Left renal cortex interstitium (tissue), 4 donors: ENCODE results near the gene ZNF324B. TPM values are rescaled to one million over a fixed set of nuclear protein-coding genes. Genes with fewer than 3 reads are reported as not detected.
"Not testable (repeated sequence)": the region's sequence is repeated elsewhere in the genome, so short reads cannot be mapped to it uniquely, and the experiment has no call there.

Experiments
- DNase-seq, 4 donors: peaks; one replicate each; pipeline ENCODE4 v3.0.0-alpha.2; 2013; ENCODE audit warnings: low read depth in 4 of 4, low spot score in 2 of 4, missing footprints in 1 of 4
- polyA plus RNA-seq, 4 donors: library from polyadenylated mRNA; unstranded; fragments of 120-200 nt; gene quantifications; one replicate each; pipeline ENCODE4 v1.2.1, GENCODE V29; 2013; ENCODE audit not compliant: insufficient read length in 4 of 4

The ZNF324B gene
- polyA plus RNA-seq = 1 to 10 TPM; 4.5 to 7.0 (median 5.6) TPM

DNA sequence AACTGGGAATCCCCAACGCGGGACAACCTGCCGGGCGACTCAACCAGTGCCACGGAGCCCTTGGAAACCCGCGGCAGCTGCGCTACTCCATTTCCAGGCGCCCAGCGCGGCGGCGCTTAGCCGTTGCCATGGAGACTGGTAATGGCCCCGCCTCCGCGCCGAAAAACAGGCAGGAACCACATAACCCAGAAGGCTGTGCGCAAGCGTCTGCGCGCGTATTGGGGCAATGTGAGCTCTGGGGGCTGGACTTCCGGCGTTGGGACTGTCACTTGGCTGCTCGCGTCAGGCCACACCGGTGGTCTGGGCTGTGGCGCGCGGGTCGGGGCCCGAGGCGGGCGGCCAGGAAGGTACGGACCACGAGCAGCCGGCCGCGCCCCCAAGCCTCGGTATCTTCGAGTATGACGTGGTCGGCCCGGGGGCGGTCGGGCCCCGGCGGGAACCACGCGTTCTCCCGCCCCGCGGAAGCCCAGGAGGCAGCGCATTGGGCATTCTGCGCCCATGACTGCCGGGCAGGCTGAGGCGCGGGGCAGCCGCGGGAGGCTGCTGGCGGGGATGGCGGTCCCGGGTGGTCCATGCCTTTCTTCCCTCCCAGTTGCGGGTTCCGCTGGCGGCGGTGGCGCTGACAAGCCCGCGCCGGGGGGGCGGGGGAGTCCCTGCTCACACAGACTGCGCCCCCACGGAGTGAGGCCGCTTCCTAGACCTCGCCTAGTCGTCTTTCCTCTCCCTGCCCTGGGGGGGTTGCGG lies at the start of gene ZNF324B:
TSS of gene ZNF324B (plus strand) at position 265 of the 744 bp plus-strand sequence. CDS start 2,080 bp downstream, outside the sequence.
- peak; percentile 80 to 97 (median 88) for DNase-seq

DNA sequence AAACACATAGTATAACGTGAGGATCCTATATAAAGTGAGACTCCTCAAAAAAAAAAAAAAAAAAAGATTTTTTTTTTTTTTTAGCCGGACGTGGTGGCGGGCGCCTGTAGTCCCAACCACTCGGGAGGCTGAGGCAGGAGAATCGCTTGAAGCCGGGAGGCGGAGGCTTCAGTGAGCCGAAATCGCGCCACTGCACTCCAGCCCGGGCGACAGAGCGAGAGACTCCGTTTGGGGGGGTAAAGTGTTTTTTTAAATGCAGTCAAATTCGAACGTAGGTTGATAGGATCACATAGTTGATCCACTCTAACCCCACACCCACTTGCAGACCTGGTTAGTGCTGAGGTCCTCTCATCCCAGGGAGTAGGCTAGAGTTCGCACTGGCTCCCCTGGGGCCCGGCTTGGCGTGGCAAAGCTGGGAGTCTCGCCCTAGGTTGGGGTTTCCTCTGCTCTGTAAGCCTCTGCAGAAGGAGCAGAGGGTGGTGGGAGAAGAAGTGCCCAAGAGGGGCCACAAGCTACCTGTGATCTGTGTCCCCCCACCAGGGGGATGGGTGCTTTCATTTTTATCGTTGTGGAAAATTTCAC lies 49.5 kb upstream of the ZNF324B start:
- no peak for DNase-seq

DNA sequence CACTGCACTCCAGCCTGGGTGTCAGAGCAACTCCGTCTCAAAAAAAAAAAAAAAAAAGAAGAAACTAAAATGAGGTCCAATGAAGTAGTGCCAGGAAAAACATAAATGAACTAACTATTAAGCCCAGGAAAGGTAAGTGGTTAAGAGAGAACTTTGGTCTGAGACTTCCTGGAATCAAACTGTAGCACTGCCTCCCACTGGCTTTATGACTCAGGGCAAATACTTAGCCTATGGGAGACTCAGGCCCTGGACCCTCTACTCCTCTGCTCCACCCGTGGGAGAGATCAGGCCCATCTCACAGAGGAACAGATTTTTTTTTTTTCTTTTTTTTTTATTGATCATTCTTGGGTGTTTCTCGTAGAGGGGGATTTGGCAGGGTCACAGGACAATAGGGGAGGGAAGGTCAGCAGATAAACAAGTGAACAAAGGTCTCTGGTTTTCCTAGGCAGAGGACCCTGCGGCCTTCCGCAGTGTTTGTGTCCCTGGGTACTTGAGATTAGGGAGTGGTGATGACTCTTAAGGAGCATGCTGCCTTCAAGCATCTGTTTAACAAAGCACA lies 47.4 kb upstream of the ZNF324B start:
- DNase-seq = not testable (repeated sequence)

DNA sequence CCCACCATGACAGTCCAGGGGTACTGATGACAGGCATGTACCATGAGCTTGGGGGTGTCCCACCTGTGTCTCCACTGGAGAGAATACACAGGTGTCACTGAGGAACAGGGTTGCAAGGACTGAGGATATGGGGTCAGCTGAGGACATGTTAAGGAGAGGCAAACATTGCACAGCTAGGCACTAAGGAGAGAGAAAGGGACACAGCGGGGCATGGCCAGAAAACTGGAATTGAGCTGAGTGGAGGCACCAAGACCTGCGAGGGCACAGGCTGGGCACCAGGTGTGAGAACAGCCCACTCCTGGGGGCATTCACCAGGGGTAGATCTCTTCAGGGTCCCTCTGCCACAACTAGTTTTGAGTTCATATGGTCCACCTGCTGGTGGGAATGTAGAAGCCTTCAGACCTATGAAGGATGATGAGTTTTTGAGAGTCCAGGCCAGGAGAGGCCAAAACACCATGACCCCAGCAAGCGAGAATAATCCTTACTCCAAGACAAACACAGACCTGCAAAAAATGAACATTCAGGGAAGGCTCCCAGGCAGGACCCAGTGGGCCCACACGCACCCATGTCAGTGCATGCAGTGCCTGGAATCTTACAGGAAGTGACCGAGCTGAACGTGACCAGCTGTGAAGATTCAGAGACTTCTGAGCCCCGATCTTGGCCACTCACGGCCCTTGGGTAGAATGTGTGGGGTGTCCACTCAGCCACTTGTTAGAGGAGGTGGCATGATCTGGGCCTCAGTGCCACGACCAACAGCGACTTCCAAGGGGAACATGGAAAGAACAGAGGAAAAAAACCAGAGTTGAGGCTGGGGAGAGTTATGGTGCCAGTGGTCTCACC lies 44.4 kb upstream of the ZNF324B start:
- DNase-seq = no peak

DNA sequence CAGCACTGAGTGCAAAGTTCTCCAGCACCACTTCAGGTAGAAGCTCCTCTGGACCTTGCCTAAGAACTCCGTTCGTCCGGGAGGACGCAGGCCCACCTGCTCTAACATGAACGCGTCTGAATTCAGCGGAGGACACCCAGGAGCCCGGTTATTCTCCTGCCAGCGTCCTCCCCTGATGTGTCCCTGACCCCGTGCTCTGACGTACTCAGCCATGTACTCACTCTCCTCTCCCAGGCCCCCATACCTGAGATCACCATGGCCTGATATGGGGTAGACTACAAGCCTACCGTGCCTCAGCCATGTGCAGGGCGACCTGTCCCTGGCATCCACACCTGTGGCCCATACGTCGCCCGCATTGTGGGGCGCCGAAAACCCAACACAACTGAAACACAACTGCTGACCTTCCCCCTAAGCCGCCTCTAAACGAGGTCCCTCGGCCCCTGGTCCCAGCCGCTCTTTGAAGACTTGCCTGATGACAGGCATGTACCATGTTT lies 43.7 kb upstream of the ZNF324B start:
- DNase-seq = no peak

DNA sequence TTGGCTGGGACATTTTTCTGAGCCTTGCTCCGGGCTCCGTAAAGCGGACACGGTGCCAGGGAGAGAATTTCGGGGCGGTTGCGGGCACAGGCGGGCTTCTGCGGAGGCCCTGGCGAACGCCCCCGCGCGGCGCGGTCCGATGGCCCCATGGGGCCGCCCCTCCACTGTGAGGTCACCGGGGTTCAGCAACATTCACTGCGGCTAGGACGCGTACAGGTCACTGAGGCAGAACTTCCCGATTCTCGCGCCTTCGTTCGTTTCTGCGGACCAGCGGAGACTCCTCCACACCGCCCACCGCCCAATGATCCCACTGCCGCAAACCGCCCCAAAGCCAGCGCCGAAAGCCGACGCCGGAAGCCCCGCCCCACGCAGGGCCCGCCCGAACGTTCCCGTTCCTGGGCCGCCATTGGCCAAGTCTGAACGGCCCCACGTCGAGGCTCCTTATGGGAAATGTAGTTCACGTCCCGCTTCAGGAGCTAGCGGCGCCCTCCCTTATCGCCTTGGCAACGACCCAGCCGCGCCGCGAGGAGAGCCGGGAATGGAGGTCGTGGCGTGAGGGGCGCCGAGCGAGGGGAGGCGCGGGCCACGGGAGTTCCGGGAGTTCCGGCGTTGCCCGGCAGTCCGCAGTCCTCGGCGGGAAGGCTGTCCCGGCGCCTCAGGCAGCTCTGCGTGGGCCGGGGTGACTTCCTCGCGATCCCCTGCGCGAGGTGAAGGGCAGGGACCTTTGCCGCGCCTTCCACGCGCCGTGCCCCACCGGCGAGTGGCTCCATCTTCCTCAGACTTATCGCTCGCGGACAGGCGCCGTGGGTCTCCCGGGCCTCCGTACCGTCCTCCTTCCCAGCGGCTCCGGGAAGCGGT lies 43.0 kb upstream of the ZNF324B start, which contains the start of gene ZNF584:
TSS of gene ZNF584 (plus strand) at position 498 of the 858 bp plus-strand sequence. CDS start 499 bp downstream, outside the sequence.
- peak; percentile 77 to 96 (median 93) for DNase-seq

DNA sequence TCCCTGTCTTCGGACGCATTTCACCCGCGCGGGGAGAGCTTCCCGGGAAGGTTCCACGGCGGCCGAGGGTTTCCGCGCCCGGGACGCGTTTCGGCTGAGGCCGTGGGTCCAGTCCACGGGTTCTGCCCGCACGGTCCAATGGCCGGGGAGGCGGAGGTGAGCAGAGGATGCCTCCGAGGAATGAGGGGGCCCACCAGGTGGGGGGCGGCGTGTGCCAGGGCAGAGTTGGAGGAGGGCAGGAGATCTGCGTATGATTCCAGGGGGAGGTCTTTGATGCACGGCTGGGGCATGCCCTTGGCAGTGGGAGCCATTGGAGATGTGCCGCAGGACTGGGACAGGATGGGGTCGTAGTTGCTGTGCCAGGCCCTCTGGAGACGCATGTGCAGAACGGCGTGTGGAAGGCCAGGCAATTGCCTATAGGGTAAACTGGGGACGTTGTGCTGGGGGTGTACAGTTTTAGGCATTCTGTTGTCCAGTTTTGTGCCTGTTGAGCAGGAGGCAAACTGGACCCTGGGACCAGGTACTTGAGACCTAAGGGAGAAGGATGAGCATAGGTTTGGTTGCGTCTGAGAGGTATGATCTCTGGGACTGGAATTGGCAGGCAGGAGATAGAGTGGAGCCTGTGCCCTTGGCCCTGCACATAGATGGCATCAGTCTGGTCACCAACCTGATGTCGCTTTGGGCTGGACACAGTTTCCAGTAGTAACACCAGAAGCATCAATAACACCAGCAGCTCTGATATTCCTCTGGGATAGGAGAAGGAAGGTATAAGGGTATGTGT lies 42.2 kb upstream of the ZNF324B start:
- DNase-seq = no peak

DNA sequence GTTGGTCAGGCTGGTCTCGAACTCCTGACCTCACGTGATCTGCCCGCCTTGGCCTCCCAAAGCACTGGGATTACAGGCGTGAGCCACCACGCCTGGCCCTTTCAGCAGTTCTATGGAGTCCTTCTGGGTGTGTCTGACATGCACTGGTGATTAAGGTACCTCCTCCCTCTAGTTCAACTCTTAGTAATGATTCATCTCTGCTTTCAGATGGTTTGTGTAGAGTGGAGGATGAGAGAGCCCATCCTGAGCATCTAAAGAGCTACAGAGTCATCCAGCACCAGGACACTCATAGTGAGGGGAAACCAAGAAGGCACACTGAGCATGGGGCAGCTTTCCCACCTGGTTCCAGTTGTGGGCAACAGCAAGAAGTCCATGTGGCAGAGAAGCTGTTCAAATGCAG lies 34.8 kb upstream of the ZNF324B start:
- no peak for DNase-seq

DNA sequence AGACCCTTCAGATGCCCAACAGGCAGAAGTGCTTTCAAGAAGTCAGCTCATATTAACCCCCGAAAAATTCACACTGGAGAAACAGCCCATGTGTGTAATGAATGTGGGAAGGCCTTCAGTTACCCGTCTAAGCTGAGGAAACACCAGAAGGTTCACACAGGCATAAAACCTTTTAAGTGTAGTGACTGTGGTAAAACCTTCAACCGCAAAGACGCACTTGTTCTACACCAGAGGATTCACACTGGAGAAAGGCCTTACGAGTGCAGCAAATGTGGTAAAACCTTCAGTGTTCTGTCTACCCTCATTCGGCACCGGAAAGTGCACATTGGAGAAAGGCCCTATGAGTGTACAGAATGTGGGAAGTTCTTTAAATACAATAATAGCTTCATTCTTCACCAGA lies 34.4 kb upstream of the ZNF324B start:
- no peak for DNase-seq

DNA sequence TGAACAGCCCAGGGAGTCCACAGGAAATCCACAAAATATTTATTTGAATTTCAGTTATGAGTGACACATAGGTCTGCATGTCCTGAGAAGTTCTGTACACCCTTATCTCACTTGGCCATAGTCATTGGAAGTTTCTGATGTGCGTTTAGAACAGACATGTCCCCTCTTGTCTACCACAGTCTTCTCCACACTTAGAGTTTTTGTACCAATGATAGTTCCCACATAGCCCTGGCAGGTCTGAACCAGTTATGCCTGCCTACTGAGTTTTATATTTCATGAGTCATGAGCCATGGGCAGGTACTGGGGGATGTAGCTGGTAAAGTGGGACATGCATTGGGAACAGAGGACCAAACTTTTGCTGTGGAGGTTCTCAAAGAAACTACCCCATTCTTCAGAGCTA lies 22.8 kb upstream of the ZNF324B start:
- no peak for DNase-seq

DNA sequence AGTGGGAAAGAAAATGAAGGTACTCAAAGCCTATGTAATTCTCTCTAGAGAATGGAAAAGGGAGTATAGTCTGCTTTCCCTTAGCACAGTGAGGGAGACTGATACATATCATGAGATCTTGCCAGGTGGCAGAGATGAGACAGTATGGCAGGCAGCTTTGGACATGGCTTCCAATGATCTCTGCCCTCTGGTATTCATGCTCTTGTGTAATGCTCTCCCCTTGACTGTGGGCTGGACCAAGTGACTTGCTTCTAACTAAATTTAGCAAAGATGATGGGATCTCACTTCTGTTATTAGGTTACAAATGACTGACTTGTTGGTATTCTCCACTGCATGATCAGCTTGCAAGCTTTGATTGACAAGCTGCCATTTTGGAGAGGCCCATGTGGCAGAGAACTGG lies 21.7 kb upstream of the ZNF324B start:
- DNase-seq = no peak

DNA sequence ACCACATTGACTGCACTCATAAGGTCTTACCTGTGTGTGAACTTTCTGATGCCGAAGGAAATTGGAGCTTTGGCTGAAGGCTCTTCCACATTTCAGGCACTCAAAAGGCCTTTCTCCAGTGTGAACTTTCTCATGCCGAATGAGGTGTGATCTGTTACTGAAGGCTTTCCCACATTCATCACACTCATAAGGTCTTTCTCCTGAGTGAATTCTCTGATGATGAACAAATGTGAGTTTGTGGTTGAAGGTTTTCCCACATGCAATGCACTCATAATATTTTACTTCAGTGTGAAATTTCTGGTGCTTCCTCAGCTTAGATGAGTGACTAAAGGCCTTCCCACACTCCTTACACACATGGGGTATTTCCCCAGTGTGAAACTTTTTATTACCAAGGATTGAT lies 17.2 kb upstream of the ZNF324B start:
- DNase-seq = no peak

DNA sequence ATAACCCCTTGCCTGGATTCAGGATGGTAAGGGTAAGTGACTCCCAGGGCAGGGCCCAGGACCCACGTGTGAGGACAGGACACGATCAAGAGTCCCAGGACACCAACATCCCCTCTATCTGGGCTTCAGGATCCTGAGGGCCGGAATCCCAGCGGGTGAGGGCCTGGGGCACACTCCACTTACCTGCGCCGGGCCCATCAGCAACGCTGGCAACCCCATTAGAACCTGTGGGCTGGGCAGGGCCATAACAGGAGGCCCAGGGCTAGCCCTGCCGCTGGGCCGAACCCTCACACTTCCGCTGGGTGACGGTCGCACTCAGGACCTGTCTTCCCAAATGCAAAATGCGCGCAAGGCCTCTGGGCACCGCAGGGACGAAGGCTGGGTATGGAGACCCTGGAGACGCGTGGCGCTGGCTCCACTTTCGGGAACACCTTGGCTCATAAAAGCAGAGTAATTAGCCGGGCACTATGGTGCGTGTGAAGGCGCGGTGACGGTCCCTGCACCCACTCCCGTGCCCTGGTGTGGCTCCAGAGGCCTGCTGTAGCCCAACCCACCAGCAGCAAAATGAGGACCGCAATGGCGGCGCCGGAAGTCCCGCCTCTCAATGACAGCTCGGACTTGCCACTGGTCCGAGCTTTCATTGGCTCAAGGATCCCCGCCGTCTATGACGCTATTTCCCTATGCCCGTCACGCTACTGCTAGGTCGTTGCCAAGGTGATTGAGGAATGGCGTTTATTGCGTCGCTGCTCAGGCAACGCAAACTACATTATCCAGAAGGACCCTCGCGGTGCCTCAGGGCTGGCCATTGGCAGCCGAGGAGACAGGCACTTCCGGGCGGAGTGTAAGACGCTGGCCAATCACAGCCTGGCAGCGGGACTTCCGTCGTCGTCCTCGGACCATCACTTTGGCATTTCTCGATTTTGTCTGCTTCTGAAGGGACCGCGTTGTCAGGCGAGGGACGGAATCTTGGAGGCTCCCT lies 11.6 kb upstream of the ZNF324B start, which contains the start of gene ZNF132:
TSS of gene ZNF132 (minus strand) at position 578 of the 979 bp plus-strand sequence. CDS start at position 246, 332 bp downstream.
- peak; percentile 97 to 99 (median 98) for DNase-seq

DNA sequence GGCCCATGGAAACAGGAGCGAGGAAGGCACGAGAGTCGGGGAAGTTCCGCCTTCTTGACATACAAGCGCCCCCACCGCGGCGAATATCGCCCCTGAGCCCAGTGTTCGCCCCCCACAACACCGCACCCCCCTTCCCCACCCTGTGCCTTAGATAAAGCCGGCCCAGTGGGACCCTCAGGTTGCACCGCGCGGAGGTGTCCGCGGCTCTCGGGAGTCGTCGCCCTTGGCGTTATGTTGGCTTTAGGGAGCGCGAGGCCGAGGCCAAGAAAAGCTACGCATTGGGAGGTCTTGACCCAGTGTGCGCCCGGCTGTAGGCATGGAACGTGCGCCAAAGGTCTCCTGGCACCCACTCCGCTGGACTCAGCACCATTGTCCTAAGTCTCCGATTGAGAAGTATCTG lies 10.9 kb upstream of the ZNF324B start:
- no peak for DNase-seq

DNA sequence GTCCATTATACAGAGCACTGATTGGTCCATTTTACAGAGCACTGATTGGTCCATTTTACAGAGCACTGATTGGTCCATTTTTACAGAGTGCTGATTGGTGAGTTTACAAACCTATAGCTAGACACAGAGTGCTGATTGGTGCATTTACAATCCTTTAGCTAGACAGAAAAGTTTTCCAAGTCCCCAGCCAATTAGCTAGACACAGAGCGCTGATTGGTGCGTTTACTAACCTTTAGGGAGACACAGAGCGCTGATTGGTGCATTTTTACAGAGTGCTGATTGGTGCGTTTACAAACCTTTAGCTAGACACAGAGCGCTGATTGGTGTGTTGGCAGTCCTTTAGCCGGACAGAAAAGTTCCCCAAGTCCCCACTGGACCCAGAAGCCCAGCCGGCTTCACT lies 8.4 kb upstream of the ZNF324B start:
- not testable (repeated sequence) for DNase-seq

DNA sequence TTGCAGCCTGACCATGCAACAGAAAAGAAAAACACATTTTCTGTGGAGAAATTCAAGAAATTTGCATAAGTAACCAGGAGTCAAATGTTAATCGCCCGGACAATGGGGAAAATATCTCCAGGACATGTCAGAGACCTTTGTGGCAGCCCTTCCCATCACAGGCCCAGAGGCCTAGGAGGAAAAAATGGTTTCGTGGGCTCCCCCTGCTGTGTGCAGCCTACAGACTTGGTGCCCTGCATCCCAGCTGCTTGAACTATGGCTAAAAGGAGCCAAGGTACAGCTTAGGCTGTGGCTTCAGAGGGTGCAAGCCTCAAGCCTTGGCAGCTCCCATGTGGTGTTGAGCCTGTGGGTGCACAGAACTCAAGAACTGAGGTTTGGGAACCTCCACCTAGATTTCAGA lies 2.6 kb upstream of the ZNF324B start:
- DNase-seq = not testable (repeated sequence)

DNA sequence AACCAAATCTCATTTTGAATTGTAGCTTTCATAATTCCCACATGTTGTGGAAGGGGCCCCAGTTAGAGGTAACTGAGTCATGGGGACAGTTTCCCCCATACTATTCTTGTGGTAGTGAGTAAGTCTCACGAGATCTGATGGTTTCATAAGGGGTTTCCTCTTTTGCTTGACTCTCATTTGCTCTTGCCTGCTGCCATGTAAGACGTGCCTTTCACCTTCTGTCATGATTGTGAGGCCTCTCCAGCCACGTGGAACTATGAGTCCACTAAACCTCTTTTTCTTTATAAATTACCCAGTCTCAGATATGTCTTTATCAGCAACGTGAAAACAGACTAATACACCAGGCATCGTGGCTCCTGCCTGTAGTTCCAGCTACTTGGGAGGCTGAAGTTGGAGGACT lies 1.4 kb upstream of the ZNF324B start:
- not testable (repeated sequence) for DNase-seq
